Femur (tissue), 1 donor: ENCODE results near the gene SPOCK2.
"Not testable (repeated sequence)": the region's sequence is repeated elsewhere in the genome, so short reads cannot be mapped to it uniquely, and the experiment has no call there.

Source experiments
- DNase-seq: peaks from one replicate; pipeline ENCODE4 v3.0.0-alpha.2; 2017

SPOCK2 gene

GRCh38 chr10:72049969-72050781 lies 38.2 kb downstream of the SPOCK2 start:
- no peak for DNase-seq

- no peak for DNase-seq
These were observed 38.9 kb downstream of the SPOCK2 start for GRCh38 chr10:72049472-72049871.

GRCh38 chr10:72048450-72049124 lies 39.8 kb downstream of the SPOCK2 start:
- peak; percentile 96 for DNase-seq

- DNase-seq = no peak
These were observed 42.8 kb downstream of the SPOCK2 start for GRCh38 chr10:72045586-72045985.

GRCh38 chr10:72044417-72045041 lies 43.8 kb downstream of the SPOCK2 start:
- peak; percentile 75 for DNase-seq

- DNase-seq = no peak
These were observed 45.1 kb downstream of the SPOCK2 start for GRCh38 chr10:72043016-72043834.

GRCh38 chr10:72041491-72041890 lies 46.9 kb downstream of the SPOCK2 start:
- no peak for DNase-seq

GRCh38 chr10:72039377-72039776 lies 49.0 kb downstream of the SPOCK2 start:
- no peak for DNase-seq

- DNase-seq = no peak
These were observed 49.8 kb downstream of the SPOCK2 start for GRCh38 chr10:72038458-72039001.

GRCh38 chr10:72037811-72038210 lies 50.5 kb downstream of the SPOCK2 start:
- no peak for DNase-seq

- DNase-seq = no peak
These were observed 51.1 kb downstream of the SPOCK2 start for GRCh38 chr10:72037266-72037665.

GRCh38 chr10:72035252-72035887 lies 53.0 kb downstream of the SPOCK2 start:
- no peak for DNase-seq

- no peak for DNase-seq
These were observed 53.6 kb downstream of the SPOCK2 start for GRCh38 chr10:72034761-72035160.

GRCh38 chr10:72034040-72034499 lies 54.3 kb downstream of the SPOCK2 start:
- DNase-seq = no peak

GRCh38 chr10:72032409-72033162 lies 55.8 kb downstream of the SPOCK2 start:
- DNase-seq = not testable (repeated sequence)

GRCh38 chr10:72031706-72032105 lies 56.6 kb downstream of the SPOCK2 start:
- no peak for DNase-seq

GRCh38 chr10:72030762-72031543 lies 57.4 kb downstream of the SPOCK2 start:
- DNase-seq = no peak

- no peak for DNase-seq
These were observed 58.9 kb downstream of the SPOCK2 start for GRCh38 chr10:72029414-72029813.

- DNase-seq = no peak
These were observed 60.9 kb downstream of the SPOCK2 start for GRCh38 chr10:72027498-72027897.
